ENCODE results near the gene SOX2.

- TF ChIP-seq CTCF (IDR thresholded peaks at IDR 0.05), result no peak
- TF ChIP-seq POLR2A (IDR thresholded peaks at IDR 0.05), result no peak
- no peak for TF ChIP-seq POLR2AphosphoS5 (IDR thresholded peaks at IDR 0.05)
- no peak for TF ChIP-seq EP300 (IDR thresholded peaks at IDR 0.05)
Measured at GRCh38 chr3:181696626-181697230, 15.0 kb upstream of the SOX2 start.
